ENCODE results near the gene VAV3. TPM values are rescaled to one million over a fixed set of nuclear protein-coding genes. Genes with fewer than 3 reads are reported as not detected.

VAV3 gene
- polyA plus RNA-seq, 3 donors, result 5.4 to 9.2 (median 9.0) TPM

DNA sequence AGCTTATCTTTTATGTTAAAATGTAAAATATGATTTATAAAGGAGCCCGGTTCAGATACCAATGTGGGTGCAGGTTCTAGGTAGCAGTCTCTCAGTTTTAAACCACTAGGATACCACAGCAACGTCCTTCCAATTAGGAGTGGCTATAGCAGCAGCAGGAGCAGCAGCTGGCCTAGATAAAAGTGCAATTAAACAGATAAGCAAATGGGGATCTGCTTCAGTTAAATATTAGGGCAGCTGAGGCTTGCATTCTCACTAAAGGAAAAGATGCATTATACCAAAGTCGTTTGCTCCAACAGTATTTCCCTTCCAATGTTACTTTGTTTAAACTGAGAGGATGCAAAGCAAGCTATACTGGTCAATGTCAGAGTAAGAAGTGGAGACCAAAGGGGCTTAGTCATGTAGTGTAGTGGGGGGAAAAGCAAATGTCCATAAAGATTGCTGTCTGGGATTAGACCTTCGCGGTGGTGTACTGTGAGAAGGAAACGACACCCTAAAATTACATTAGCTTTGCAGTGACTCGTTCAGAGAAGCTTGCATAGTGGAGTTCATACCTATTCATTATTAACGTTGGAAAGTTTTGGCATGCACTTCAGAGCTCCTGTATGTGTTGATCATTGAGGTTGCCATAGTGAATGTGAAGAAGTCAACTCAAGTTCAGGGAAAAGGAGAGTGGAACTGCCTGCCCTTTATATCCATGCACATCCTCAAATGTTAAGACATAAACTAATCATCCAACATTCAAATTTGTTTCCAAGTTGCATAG lies 272.2 kb downstream of the VAV3 start:
- no peak overlapping the region for H2AFZ ChIP-seq (ENCODE audit: insufficient read depth, low read depth, low read length, poor library complexity, severe bottlenecking)
- Mint-ChIP-seq H3K4me1 (peaks cover 2% of the 10 kb centered on the region), H3K4me3 (no peak overlapping the region), H3K27me3 (ENCODE audit: low read depth in 3 of 3) (no peaks in the 10 kb centered on the region), H3K36me3 (peaks cover 53 to 55% of the 10 kb centered on the region in 2 donors), H3K27ac (no peak overlapping the region), H3K9me3 (peaks cover 0 to 7% (median 2%) of the 10 kb centered on the region in 7 donors)
- no peak overlapping the region for H3K27ac ChIP-seq (ENCODE audit: low read depth in 1 of 2, low read length in 2 of 2)
- intact Hi-C loops (cut with micrococcal nuclease), result no loop called here
- no peak overlapping the region for H3K4me2 ChIP-seq (replicated peaks; ENCODE audit: extremely low read depth, low read length, poor library complexity, severe bottlenecking)
- no peaks in the 10 kb centered on the region for H3K4me1 ChIP-seq (ENCODE audit: control insufficient read depth in 1 of 2, insufficient read depth in 2 of 2, low read length in 2 of 2)
- no peaks in the 10 kb centered on the region for H3K79me2 ChIP-seq (ENCODE audit: insufficient read depth, low read length)
- TF ChIP-seq, protein P1, sequence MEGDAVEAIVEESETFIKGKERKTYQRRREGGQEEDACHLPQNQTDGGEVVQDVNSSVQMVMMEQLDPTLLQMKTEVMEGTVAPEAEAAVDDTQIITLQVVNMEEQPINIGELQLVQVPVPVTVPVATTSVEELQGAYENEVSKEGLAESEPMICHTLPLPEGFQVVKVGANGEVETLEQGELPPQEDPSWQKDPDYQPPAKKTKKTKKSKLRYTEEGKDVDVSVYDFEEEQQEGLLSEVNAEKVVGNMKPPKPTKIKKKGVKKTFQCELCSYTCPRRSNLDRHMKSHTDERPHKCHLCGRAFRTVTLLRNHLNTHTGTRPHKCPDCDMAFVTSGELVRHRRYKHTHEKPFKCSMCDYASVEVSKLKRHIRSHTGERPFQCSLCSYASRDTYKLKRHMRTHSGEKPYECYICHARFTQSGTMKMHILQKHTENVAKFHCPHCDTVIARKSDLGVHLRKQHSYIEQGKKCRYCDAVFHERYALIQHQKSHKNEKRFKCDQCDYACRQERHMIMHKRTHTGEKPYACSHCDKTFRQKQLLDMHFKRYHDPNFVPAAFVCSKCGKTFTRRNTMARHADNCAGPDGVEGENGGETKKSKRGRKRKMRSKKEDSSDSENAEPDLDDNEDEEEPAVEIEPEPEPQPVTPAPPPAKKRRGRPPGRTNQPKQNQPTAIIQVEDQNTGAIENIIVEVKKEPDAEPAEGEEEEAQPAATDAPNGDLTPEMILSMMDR (IDR thresholded peaks at IDR 0.05), result no peak
- H3K9ac ChIP-seq (ENCODE audit: insufficient read depth, low read length, poor library complexity, severe bottlenecking), result no peak overlapping the region
- DNase-seq, result no peak
- H3K36me3 ChIP-seq (replicated peaks in 1 of 2; ENCODE audit: control insufficient read depth in 1 of 2, insufficient read depth in 2 of 2, low read length in 2 of 2), result peaks cover 13 to 47% of the 10 kb centered on the region in 2 donors
- 100% methylated on average over 1 of the region's 8 CpGs for WGBS (ENCODE audit: insufficient coverage)
- H3K9me3 ChIP-seq (replicated peaks in 1 of 2; ENCODE audit: control insufficient read depth in 1 of 2, insufficient read depth in 1 of 2, low read length in 2 of 2), result no peaks in the 10 kb centered on the region
- H3K4me3 ChIP-seq (replicated peaks in 1 of 3; ENCODE audit: low read depth in 2 of 3, low read length in 3 of 3), result no peak overlapping the region
- H4K20me1 ChIP-seq (ENCODE audit: insufficient read depth, low read length), result no peaks in the 10 kb centered on the region
- H3K27me3 ChIP-seq (ENCODE audit: control insufficient read depth in 2 of 2, insufficient read depth in 2 of 2, low read length in 2 of 2), result no peaks in the 10 kb centered on the region

DNA sequence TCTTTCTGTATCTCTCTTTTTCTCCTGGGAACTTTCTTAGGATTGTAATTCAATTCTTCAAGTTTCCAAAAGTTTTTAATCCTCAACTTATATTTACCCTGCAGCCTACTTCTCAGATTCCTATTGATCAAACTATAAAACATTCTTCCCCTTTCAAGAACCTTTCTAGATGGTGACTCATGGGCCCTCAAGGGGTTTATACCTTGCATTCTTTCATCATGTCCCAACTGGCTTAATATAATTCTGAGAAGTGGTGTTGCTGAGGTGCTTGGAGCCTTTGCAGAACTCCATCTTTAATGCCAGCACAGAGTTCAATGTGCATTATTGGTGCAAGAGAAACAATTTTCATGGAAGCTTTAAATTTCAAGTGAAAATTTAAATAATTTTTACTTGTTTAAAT lies 273.4 kb downstream of the VAV3 start:
- intact Hi-C loops (cut with micrococcal nuclease), result no loop called here
- Histone ChIP-seq H3K27ac (ENCODE audit: low read depth in 1 of 2, low read length in 2 of 2) (no peak overlapping the region), H3K9ac (ENCODE audit: insufficient read depth, low read length, poor library complexity, severe bottlenecking) (no peak overlapping the region), H4K20me1 (ENCODE audit: insufficient read depth, low read length) (no peaks in the 10 kb centered on the region), H3K4me3 (replicated peaks in 1 of 3; ENCODE audit: low read depth in 2 of 3, low read length in 3 of 3) (no peak overlapping the region), H3K4me1 (ENCODE audit: control insufficient read depth in 1 of 2, insufficient read depth in 2 of 2, low read length in 2 of 2) (no peaks in the 10 kb centered on the region), H3K9me3 (replicated peaks in 1 of 2; ENCODE audit: control insufficient read depth in 1 of 2, insufficient read depth in 1 of 2, low read length in 2 of 2) (no peaks in the 10 kb centered on the region), H3K27me3 (ENCODE audit: control insufficient read depth in 2 of 2, insufficient read depth in 2 of 2, low read length in 2 of 2) (no peaks in the 10 kb centered on the region), H3K36me3 (replicated peaks in 1 of 2; ENCODE audit: control insufficient read depth in 1 of 2, insufficient read depth in 2 of 2, low read length in 2 of 2) (peaks cover 8 to 36% of the 10 kb centered on the region in 2 donors), H3K4me2 (replicated peaks; ENCODE audit: extremely low read depth, low read length, poor library complexity, severe bottlenecking) (no peak overlapping the region), H2AFZ (ENCODE audit: insufficient read depth, low read depth, low read length, poor library complexity, severe bottlenecking) (no peak overlapping the region), H3K79me2 (ENCODE audit: insufficient read depth, low read length) (no peaks in the 10 kb centered on the region)
- Mint-ChIP-seq H3K4me3 (no peak overlapping the region), H3K27ac (no peak overlapping the region), H3K4me1 (peaks cover 2% of the 10 kb centered on the region), H3K9me3 (peaks cover 0 to 7% (median 0%) of the 10 kb centered on the region in 7 donors), H3K36me3 (peaks cover 45 to 48% of the 10 kb centered on the region in 2 donors), H3K27me3 (ENCODE audit: low read depth in 3 of 3) (no peaks in the 10 kb centered on the region)
- no peak for DNase-seq
- TF ChIP-seq, protein P1 (IDR thresholded peaks at IDR 0.05), result no peak

All from CD14-positive monocyte (primary cell).